HG02759 (cell line): Measurements from ENCODE around the gene TENM4.
"Not testable (repeated sequence)": the region's sequence is repeated elsewhere in the genome, so short reads cannot be mapped to it uniquely, and the experiment has no call there.

ENCODE experiments used
- ATAC-seq: cut with Tn5 transposase; IDR thresholded peaks from one replicate; pipeline ENCODE4 v1.9.1; 2021; ENCODE audit warnings: mild to moderate bottlenecking, moderate library complexity; ENCODE audit not compliant: unreplicated experiment

Gene TENM4

DNA sequence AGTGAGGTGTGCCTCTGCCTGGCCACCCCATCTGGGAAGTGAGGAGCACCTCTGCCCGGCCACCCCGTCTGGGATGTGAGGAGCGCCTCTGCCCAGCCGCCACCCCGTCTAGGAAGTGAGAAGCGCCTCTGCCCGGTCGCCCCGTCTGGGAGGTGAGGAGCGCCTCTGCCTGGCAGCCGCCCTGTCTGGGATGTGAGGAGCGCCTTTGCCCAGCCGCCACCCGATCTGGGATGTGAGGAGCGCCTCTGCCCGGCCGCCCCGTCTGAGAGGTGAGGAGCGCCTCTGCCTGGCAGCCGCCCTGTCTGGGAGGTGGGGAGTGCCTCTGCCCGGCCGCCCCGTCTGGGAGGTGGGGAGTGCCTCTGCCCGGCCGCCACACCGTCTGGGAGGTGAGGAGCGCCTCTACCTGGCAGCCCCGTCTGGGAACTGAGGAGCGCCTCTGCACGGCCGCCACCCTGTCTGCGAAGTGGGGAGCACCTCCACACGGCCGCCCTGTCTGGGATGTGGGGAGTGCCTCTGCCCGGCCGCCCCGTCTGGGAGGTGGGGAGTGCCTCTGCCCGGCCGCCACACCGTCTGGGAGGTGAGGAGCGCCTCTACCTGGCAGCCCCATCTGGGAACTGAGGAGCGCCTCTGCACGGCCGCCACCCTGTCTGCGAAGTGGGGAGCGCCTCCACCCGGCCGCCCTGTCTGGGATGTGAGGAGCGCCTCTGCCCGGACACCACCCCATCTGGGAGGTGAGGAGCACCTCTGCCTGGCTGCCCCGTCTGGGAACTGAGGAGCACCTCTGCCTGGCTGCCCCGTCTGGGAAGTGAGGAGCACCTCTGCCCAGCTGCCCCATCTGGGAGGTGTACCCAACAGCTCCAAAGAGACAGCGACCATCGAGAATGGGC, 561.5 kb downstream of the TENM4 start:
- ATAC-seq = not testable (repeated sequence)

DNA sequence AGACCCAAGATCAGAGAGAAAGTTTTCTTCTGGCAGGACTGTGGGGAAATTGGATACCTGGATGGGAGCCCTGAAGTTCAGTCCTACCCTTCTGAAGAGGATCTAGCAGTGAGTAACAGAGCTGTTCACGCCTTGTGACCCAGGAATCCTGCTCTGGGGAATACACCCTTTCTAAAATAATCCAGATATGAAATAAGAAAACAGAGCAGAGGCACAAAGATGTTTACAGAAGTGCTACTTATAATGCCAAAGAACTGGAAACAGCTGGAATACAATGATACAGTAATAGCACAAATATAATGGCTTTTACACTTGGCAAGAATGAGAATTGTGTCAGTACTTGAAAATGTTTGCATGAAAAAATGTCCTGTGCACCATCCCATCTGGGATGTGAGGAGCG, 562.2 kb downstream of the TENM4 start:
- ATAC-seq = no peak

DNA sequence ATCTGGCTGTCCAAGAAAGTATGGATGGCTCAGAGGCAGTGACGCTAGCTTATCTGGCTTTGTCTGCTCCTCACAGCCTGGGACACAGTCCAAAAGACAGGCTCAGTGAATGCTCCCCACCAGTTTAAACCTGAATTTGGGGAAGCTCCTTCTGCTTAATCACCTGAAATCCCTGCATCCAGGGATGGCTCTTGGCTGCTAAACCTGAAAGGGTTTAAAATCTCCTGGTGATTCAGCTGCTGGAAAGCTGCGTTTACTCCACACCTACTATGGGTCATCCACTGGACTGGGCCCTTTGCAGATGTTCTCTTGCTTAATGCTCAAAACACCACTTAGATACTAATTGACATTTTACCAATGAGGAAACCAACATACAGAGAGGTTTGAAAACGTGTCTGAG, 564.2 kb downstream of the TENM4 start:
- ATAC-seq = no peak

DNA sequence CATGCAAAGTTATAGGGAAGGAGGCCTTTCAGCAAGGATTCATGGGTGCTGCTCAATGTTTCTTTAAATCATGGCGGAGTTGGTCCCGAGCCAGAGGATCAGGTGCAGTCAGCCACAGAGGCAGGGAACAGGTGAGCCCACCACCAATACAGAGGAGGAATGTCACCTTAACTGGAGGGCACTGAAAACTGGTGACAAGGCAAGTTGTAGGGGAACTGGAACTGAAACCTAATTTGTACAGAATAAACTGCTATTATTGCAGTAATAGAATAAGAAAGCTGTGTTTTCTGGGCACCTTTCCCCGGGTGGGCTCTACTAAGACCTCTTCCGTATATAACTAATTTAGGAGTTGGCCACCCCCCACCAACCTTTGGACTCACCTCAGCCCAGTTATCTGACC, 570.2 kb downstream of the TENM4 start:
- no peak for ATAC-seq

DNA sequence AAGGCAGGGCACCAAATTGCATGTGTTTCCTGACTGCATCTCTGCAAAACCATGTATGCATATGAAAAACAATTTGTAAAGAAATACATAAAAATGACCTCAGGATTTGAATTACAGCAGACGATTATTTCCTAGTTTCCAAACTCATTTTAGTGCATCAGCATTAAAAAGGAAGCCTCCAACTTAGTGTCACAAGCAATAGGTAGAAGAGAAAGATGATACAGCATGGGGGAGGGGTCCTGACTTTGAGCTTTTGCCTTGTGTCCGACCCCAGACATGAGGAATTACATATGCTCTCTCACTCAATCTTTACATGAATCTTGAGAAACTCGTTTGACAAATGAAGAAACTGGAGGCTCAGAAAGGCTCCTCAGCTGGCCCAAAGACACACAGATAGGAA, 571.5 kb downstream of the TENM4 start:
- no peak for ATAC-seq

DNA sequence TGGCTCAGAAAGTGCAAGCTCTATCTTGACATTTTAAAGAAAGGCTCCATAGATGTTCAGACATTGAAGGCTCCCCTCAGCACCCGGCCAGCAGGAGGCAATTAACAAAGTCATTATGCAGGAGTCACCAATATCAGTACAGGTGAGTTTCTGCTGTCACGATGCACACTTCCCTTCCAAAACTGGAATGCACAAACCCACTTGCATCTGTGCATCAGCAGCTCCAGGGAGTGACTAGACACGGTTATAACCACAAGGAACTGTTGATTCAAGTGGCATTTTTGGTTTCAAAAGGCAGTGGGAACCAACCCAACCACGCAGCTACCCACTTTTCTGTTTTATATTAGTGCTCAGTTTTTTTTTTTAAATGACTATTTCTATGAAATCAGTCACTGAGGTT, 572.3 kb downstream of the TENM4 start:
- ATAC-seq = no peak

DNA sequence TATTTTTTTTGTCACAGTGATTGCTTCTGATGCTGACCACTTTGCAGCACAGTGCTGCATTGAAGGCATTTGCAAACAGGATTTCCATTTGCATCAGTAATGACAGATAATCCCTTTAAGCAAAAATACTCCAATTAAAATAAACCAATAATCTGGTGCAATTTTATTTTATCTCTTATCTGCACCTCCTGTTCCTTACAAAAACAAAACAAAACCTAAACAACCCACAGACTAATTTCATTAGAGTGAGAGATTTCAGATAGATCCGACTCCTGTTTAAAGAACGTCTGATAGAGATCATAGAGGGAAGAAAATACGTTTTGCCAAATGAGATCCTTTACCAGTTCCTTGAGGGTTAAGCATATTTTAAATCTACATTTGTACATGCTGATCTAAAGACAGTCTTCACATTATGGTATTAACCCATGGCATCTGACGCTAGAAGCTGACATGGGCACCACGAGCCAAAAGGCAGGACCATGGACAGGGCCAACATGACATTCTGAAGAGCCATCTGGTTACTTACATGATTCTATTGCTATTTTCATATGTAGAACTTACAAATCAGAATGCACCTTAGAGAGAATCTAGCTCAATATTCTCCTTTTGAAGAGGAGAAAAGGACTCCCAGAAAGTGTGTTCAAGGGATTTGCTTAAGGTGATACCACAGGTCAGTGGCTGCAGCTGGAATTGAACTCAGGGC, 580.0 kb downstream of the TENM4 start:
- no peak for ATAC-seq

DNA sequence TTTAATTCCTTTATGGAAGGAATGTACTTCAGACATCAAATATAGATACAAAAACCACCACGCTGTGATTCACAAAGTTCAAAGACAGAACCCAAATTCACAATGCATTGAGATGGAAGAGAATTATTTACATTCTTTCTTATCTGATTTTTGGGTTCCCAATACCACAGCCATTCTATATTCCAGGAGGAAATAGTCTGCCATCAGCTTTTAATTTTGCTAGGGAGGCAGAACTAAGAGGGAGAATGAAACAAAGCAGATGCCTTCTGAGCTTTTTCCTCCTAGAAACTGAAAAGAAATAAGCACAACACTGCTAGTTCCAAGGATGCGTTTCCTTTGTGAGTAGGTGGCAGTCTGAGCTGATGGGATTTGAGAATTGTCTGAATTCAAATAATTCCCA, 583.1 kb downstream of the TENM4 start:
- no peak for ATAC-seq

DNA sequence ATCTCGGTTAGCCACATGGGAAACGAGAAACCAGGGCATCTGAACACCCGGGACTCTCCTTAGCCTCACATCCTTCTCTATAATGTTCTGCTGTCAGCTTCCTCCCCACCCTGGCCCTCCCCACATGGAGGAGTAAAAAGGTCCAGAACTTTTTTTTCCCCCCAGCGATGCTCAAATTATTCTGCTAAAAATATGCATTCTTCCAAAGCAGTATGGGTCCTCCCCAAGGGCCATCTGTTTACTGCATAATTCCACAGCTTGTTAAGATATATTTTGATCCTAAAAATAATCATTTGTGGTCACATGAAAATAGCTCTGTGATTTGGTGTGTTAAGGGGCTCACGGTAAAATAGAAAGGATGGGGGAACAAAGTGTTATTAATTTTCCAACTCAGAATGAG, 584.6 kb downstream of the TENM4 start:
- ATAC-seq = no peak

DNA sequence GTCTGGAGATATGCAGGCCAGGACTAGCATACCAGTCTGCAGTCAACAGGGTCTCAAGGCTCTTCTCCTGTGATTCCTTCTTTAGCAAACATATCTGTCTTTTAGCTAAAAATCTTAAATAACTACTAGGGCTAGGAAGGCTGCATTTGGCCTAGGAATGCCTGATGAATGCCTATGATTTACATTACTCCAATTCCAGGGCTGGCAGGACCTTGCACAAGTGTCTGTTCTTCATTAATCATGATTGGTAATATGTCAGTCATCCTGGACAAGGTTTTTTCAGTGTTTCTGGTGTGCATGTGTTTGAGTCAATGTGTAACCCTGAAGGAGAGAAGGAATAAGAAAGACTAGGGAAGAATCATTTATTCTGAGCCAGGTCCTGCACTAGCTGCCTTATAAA, 585.7 kb downstream of the TENM4 start:
- no peak for ATAC-seq

DNA sequence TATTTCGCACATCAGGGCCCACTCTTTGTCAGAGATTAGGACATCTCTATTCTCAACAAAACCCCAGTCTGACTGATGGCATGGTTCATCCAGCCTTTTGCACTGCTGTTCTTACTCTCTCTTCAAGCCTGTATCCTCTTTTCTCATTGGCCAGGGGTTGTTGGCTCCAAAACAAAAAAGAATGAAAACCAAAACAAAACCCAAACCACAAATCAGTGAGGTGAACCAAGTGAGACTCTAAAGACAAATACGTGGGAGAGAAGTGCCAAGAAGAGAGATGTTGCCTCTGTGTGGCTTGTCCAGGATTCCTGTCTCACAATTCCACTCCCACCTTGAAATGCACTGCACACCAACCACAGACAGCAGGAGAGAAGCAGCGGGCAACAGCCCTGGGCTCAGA, 587.3 kb downstream of the TENM4 start:
- ATAC-seq = no peak

DNA sequence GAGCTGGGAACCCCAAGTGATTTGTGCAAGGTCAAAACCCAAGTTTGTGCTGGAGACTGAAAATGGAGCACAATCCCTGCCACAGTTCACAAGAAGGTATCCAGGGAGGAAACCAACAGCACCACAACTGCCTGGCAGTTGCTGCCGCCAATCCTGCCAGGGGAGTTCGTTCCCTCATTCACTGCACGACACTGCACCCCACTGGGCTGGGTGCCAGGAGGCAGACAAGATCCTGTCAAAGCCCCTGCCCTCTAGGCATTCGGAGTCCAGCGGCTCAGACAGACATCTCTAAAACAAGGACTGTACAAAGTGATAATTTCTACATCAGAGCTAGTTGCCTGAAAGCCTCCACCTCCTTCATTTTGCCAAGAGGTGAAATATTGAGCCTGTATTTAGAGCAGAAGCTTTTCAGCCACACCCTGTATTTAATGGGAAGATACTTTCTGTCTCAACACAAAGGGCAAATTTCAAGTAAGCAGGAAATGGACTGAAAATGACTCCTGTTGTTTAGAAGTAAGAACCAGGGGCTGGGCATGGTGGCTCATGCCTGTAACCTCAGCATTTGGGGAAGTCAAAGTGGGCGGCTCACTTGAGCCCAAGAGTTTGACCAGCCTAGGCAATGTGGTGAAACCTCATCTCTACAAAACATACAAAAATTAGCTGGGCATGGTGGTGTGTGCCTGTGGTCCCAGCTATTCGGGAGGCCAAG, 588.8 kb downstream of the TENM4 start:
- no peak for ATAC-seq

DNA sequence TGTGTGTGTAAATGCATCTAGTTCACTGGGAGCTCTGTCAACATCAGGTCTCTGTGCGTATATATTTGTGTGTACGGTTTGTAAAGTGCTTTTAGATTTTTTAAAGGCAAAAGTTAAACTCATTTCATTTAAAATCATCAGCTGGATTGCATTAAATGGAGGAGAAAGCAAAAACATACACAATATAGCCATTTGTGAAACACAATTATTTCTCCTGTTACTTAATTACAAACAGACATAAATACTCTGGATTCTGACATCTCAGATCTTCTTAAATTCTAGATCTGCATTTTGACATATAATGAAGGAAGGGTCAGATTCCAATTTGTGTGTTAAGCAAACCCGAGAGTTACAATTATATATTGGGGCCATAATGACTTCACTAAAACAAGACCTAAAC, 590.8 kb downstream of the TENM4 start:
- no peak for ATAC-seq

DNA sequence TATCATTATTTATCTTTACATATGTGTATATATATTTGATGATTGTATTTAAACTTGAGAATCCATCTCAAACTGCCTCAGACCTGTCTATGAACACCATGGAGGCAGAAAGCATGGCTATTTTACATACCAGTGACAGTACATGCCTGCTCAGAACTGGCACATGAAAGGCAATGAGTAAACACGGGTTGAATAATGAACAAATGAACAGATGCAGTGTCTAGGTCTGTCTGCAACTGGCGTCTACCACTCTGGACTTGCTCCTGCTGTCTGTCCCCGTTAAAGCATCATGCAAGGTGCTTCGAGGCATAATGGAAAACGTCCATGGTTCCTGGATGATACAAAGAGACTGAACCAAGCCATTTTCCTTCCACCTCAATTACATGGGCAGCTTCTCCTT, 594.6 kb downstream of the TENM4 start:
- ATAC-seq = no peak

DNA sequence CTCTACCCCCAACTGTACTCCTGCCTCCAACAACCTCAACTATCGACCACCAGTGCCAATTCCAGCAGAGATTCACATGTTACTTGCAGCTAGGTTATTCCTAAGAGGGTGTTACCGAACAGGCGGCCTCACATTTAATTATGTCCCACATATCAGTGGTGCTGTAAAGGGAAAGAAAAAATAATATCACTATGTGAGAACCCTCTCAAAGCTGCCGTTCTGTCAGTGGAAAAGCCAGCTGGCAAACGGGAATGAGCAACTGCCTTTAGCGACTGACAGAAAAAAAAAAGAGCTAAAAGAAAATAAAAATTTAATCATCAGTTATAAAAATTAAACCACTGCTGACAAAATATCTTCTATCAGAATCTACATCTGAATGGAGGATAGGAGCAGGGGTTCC, 595.3 kb downstream of the TENM4 start:
- ATAC-seq = no peak

DNA sequence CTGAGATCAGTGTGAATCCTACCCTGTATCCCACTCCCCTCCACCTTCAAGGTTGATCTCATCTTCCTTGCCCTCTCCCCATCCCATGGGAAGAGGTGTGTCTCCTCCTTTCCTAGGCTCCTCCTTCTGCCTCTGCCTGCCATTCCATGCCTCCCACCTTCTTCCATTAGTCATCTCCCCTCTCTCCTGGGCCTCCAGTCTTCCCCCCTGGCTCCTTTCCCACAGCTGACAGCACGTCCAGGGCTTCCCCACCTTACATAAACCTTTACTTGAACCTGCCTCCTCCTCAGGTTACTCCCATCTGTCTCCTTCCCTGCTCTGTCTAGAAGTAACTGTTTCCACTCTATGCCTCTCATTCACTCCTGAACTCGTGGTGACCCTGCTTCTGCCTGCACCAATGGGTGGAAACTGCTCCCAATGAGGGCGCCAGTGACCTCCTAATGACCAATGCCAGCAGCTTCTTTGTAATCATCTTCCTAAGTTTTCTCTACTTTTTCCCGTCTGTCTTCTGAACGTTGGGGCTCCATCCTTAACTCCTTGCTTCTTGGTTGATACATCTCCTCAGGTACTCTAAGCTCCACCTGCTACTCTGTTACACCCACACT, 599.3 kb downstream of the TENM4 start:
- no peak for ATAC-seq

DNA sequence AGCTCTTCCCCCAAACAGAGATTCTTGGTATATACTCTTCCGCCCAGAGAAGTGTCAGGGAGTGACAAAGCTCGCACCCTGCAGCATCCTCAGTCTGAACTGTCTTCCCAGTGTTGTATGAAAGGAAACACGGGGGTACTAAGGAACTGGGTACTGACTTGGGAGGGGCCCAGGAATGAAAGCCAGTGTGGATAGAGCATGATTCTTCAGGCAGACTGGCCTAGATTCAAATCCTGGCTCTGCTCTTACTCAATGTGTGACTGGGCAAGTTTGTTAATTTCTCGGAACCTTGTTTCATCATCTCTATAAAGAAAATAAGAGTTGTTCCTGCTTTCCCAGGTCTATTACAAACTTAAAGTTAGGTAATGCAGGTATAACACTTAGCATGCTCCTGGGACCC, 600.2 kb downstream of the TENM4 start:
- ATAC-seq = no peak

DNA sequence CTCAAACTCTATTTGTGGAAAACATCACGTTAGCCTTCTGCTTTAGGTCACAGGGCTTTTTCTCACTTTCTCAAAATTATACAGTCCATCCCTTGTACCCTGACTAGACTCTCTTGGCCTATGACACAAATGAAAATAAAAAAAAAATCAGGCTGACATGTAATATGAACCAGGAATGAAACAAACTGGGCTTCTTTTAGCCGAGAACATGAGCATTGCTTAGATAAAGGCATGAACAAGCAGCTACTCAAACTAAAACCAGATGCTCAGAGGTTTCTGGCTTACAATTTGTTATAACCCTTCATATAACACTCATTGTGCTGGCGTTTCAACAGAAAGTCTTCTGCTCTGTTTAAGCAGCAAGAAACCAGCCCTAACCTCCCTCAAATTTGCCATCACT, 600.6 kb downstream of the TENM4 start:
- no peak for ATAC-seq

DNA sequence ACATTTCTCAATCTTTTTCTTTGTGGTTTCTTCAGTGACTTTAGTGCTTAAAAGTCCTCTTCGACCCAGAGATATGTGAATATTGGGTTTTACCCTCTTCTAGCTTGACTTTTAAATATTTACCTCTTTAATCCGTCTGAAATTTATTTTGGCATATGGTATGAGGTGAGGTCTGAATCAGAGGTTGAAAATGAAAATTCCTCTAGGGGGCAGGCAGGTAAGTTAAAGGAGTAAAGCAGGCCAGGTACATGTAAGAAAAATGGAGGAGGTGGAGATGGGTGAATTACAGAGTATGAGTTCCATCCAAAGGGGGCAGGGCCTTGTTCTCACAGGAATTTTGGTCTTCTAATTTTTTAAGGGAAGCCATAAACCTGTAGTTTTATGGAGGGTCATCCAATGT, 602.4 kb downstream of the TENM4 start:
- no peak for ATAC-seq

DNA sequence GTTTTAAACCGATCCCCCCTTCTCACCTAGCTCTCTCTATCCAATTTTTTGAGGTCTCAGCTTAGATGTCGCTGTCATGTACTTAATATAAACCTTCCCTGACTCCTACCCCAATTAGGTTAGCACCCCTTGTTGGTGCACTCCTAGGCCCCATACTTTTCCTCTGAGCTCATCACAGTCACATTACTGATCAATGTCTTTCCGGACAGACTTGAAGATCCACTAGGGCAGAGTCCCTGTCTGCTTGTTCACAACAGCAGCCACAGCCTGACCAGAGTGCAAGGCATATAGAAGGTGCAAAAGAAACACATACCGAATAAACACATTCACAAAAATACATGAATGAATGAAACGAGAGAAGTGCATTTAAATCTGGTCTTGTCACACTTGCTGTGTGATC, 605.2 kb downstream of the TENM4 start:
- no peak for ATAC-seq

DNA sequence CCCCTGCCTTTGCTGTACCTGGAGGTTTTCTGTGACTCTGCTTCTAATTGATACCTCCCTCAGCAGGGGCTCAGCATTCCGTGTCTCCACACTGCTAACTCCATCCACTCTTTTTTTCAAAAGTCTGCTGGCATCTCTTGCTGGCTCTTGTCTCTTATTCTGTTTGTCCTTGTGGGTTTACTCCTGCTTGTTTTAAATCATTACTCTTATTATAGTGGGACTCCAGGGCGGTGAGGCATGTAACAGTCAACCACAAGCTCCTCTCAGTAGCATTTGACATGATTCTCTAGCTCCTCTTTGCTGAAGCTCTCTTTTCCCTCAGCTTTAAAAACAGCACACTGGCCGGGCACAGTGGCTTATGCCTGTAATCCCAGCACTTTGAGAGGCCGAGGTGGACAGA, 605.9 kb downstream of the TENM4 start:
- no peak for ATAC-seq
